ENCODE data around the gene ADAMTS17.

The ADAMTS17 gene

DNA sequence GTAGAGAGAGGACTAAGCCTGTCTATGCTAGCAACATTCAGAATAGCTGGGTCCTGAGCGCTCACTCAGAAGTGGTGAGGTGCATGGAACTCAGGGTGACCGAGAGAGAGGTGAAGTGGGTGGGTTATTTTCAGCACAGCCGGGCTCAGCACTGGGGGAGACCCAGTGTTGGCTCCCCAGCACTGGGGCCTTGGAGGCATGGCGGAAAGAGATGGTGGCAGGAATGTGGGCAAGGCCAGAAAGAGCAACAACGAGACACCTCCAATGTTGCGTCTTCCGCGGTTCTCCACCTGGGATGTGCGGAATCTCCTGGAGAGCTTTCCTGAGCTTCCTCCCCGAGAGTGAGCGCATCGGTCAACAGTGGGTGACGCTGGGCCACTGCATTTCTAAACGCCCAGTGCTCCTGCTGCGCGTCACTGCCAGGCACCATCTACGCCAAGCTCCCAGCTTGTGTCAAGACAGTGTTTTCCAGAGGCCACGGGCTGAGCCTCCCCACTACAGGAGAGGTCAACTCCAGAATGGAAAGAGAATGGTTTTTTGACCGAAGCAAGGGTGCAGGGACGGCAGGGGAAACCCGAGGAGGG lies 148.4 kb downstream of the ADAMTS17 start:
- in situ Hi-C loops (cut with HindIII; ENCODE audit: low pct_ligation_motif_present, low pct_unique_long_range_greater_than_20kb, low sequenced_read_pairs) = no loop called here
- DNase-seq = no peak

DNA sequence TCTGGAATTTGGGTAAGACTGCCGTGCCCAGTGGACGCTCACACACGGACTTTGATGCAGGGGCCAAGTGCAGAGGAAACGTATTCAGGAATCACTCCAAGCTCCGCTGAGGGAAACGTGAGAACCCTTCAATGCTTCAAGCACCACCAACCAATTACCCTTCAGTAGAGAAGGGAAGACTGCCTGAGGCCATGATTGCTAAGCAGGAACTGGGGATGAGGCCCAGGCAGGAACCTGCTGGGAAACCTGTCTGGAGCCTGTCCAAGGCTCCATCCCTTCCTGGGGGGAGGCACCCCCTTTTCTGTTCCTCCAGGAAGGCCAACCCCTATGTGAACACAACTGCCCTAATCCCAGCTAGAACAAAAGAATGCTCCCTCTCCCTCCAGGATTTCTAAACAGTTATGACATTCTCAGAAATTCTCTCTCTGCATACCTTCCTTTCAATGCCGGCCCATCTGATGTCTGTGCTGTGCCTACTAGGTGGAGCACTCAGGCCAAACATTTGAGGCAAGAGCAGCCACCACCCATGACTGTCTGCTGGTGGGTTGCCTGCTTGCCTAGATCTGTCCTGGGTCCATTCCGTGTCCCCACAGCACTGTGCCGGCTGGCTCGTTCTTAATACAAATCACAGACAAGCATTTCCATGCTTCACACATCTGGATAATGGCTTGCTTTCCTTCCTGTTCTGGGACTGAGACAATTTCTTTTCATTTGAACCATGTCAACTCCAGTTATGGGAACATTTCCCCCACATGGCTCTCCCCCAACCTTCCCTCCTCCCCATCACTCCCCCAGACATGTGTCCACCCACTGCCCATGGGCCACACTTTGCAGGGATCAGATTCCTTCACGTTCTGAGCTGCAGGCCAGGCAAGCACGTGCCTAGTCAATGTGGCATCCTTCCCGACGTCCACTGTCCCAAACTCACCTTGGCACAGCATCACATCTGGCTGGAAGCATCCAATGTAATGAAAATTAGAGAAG lies 149.4 kb downstream of the ADAMTS17 start:
- in situ Hi-C loops (cut with HindIII; ENCODE audit: low pct_ligation_motif_present, low pct_unique_long_range_greater_than_20kb, low sequenced_read_pairs) = no loop called here
- DNase-seq = no peak

DNA sequence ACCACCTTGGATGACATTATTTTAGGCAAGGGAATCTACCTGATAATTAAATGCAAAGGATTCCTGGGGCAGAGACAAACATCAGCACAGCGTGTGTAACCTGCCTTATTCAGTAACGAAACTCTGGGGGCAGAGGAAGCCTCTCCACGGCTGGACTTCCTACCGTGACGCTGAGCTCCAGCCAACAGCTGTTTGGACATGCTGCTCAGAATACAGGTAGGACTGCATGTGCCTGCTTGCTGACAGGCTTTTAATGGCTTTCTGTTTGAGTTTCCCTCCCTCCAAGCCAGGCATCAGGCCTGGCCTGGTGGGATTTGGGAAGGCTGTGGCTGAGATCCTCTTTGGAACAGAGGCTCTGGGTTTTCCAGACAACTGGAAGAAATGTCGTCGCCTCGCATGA lies 150.6 kb downstream of the ADAMTS17 start:
- DNase-seq = no peak
- in situ Hi-C loops (cut with HindIII; ENCODE audit: low pct_ligation_motif_present, low pct_unique_long_range_greater_than_20kb, low sequenced_read_pairs) = no loop called here

DNA sequence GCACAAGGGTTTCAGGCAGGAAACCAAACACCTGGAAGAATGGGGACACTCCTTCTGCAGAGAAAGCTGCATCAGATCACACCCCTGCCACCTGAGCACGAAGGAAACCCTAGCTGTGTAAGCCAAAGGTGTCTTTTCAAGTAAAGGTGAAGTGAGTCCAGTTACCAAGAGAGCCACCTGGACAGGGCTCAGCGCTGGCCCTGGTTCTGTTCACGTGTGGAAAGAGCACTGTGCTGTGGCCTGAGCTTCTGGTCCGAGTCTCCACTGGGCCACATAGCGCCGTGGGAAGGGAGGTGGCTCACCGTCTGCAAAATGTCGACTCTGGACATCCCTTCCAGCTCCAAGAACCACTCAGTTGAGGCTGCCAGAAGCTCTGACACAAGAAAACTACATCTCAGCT lies 151.1 kb downstream of the ADAMTS17 start:
- no peak for DNase-seq
- in situ Hi-C loops (cut with HindIII; ENCODE audit: low pct_ligation_motif_present, low pct_unique_long_range_greater_than_20kb, low sequenced_read_pairs) = no loop called here

DNA sequence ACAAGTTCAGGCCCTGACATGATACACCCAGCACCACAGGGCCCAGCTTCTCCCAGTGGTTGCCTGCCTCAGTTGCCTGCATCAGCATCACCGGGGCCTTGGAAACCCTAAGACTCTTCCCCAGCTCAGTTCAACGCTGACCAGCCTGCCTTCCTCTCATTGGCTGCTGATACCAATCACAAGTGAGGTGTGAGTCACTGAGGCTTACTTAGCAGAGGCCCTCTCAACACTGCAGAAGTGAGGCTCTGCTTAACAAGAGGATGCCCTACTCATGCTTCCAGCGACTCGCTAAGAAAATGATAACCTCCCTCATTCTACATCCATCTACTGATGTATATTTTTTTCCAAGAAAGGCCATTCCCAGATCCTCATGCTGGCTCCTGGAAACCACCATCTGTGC lies 151.9 kb downstream of the ADAMTS17 start:
- DNase-seq = no peak
- in situ Hi-C loops (cut with HindIII; ENCODE audit: low pct_ligation_motif_present, low pct_unique_long_range_greater_than_20kb, low sequenced_read_pairs) = no loop called here

DNA sequence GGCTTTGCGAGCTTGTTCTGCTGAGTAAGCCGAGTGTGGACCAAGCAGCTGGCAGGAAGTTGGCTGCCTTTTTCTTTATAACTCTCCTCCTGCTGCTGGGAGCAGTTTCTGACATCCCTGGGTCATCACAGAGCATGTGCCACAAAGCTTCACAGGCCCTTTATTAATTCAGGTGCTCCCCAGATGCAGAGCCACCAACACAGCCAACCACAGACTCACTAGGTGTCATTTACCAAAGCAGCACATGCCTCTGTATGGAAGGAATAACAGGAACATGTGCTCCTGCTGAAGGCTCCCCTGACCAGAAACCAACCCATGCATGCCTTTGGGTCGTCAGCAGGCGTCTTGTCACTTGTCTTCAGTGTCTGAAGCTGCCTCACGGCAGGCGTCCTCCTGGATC lies 152.5 kb downstream of the ADAMTS17 start:
- DNase-seq = no peak
- in situ Hi-C loops (cut with HindIII; ENCODE audit: low pct_ligation_motif_present, low pct_unique_long_range_greater_than_20kb, low sequenced_read_pairs) = no loop called here

DNA sequence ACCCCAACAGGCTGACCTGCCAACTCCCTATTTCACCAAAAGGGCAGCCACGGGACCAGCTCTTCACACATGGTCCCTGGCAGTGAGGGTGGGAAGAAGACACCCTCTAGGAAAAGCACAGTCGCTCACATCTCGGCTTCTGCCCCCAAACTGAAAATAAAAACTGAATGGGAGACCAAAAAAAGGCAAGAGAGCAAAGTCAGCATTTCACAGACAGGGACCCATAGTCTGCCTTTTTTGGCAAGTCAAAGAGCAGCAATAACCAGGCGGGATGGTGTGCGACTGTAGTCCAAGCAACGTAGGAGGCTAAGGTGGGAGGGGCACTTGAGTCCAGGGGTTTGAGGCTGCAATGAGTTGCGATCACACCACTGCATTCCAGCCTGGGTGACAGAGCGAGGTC lies 154.1 kb downstream of the ADAMTS17 start:
- no peak for DNase-seq
- in situ Hi-C loops (cut with HindIII; ENCODE audit: low pct_ligation_motif_present, low pct_unique_long_range_greater_than_20kb, low sequenced_read_pairs) = no loop called here

DNA sequence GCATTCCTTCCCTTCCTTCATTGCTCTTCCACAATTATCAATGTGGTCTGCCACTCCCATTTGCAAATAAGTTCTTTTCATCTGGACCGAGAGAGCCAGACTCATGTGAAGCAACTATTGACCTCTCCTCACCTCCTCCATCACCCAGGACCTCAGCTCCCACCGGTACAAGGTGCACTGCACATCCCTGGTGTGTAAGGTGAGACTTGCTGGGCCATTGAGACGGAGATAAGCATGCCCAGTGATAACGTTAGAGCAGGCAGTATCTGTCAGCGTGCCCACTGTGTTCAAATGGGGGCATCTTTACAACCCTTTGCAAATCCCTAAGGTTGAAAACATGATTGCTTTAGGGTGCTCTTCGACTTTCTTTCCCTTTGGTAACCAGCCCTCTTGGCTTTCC lies 154.8 kb downstream of the ADAMTS17 start:
- no peak for DNase-seq
- in situ Hi-C loops (cut with HindIII; ENCODE audit: low pct_ligation_motif_present, low pct_unique_long_range_greater_than_20kb, low sequenced_read_pairs) = no loop called here

DNA sequence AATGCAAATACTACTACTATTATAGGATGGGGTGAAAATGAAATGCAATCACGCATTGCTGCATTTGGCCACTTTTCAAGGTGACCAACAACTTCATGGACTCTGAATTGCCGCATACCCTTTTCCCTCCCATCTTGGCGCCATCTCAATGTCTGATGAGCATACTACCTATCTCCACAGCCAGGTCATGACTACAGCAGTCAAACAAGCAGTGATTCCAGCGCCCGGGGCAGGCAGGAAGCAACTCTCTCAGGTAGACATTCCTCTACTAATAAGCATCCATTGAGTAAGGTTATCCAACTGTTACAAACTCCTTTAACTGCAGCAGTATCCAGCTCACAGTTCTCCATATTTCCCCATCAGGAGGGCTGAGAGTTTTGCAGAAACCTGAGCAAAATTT lies 155.4 kb downstream of the ADAMTS17 start:
- in situ Hi-C loops (cut with HindIII; ENCODE audit: low pct_ligation_motif_present, low pct_unique_long_range_greater_than_20kb, low sequenced_read_pairs) = no loop called here
- DNase-seq = no peak

DNA sequence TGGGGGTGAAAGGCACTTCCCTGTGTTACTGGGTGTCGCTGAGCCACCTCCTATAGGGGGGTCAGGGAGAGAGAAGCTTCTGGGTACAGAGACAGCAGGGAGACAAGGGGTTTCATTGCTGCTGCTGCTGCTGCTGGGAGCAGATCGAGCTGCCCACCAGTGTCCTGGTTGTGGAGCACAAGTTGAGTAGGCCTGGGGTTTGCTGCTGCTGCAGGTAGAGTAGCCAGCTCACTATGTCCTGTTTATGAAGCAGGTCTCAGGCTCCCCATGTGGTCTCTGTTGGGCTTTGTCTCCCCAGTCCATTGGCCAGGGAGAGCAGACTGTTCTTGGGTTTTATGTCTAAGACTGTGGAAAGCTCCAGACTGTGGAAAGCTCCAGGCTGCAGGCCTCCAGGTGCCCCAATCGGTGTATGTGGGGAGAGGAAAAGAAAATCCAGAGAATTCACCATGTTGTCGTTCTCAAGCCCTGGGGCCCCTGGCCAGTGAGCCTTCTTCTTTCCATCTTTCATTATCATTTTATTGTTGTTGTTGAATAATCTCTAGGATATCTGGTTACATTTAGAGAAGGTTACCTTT lies 157.8 kb downstream of the ADAMTS17 start:
- no peak for DNase-seq
- in situ Hi-C loops (cut with HindIII; ENCODE audit: low pct_ligation_motif_present, low pct_unique_long_range_greater_than_20kb, low sequenced_read_pairs) = no loop called here

DNA sequence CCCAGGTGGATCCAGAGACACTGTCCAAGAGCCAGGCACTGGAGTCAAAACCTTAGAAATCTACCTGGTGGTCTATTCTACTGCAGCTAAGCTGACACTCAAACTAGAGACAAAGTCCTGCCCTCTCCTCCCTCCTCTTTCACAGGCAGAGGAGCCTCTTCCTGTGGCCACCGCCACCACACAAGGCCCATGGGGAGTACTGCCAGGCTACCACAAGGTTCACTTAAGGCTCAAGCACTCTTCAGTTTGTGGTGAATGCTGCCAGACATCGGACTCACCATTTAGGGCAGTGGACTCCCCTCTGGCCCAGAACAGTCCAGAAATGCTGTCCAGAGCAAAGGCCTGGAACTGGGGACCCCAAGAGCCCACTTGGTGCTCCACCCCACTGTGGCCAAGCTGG lies 160.9 kb downstream of the ADAMTS17 start:
- in situ Hi-C loops (cut with HindIII; ENCODE audit: low pct_ligation_motif_present, low pct_unique_long_range_greater_than_20kb, low sequenced_read_pairs) = no loop called here
- no peak for DNase-seq

DNA sequence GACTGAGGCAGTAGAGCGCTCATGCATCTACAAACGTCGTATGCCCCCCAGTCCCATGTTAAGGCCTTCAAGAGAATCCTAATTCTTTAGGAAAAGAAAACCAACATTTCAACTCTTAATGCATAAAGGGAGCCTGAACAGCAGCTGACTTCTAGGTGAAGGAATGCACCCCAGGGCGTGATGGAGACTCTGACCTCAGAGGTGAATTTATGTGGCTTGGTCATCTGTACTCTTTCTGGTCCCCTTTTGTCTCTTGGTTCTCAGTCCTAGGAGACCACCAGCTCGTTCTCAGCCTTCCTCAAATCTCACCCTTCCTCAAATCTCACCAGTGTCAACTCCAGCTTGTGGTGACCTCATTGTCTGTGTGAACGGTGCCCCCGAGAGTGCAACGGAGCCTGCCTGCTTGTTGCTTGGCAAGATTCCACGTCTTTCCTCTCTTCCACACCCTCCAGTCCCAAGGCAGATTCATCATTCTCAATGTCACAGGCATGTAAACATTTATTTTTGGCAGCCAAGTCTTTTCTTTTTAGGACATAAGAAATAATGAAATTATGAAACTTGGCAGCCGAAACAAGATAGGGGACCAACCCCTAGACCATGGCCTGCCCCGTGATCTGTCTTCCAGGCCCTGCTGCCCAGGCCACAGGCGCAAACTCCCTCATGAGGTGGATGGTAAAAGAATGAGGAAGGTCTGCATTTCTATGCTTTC lies 166.2 kb downstream of the ADAMTS17 start:
- in situ Hi-C loops (cut with HindIII; ENCODE audit: low pct_ligation_motif_present, low pct_unique_long_range_greater_than_20kb, low sequenced_read_pairs) = no loop called here
- no peak for DNase-seq

DNA sequence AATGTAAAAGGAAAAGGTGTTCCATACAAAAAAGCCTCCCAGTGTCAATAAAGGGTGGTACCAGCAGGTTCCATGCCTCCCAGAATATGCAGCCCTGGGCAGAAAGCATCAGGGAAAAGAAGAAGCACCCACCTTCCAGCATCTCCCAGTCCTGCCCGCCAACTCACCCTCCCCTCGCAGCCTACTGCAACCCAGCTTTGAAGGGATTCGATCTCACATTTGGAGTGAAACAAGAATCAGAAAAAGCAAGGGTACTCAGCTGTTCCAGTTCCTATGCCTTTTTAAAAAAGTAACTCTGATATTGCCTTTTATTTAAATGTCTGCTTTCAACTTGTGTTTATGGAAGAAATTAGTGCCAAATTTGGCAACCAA lies 166.9 kb downstream of the ADAMTS17 start:
- in situ Hi-C loops (cut with HindIII; ENCODE audit: low pct_ligation_motif_present, low pct_unique_long_range_greater_than_20kb, low sequenced_read_pairs) = no loop called here
- DNase-seq = no peak

DNA sequence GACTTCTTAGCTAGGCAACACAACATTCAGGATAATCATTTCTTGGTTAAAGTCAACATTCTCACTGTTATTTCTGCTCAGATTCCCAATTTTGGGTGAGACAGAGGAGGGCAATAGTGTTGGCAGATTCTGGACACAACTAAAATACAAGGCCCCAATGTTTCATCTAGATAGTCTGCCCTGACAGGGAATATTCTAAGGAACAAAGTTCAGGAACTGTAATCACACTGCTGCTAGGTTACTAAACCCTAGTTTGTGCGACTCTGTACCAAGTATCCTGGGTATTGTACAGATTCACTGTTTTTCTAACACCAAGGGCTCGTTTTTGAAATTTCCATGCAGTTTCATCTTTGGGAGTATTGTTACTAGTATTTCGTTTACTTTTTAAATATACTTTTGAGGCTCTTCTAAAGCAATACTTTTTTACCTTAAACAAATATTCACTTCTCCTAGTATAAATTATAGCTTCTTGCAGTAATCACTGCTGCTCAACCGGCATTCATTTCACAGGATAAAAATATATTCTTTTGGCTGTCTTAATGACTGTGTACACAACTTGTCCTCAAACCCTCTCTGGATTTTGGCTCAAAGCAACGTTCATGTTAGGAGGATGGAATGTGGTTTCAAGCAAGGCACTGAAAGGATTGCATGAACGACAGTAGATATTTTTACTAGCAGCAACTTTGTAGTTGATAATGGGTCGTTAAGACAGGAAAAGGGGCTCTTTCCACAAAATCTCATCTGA lies 167.4 kb downstream of the ADAMTS17 start:
- DNase-seq = no peak
- in situ Hi-C loops (cut with HindIII; ENCODE audit: low pct_ligation_motif_present, low pct_unique_long_range_greater_than_20kb, low sequenced_read_pairs) = no loop called here

DNA sequence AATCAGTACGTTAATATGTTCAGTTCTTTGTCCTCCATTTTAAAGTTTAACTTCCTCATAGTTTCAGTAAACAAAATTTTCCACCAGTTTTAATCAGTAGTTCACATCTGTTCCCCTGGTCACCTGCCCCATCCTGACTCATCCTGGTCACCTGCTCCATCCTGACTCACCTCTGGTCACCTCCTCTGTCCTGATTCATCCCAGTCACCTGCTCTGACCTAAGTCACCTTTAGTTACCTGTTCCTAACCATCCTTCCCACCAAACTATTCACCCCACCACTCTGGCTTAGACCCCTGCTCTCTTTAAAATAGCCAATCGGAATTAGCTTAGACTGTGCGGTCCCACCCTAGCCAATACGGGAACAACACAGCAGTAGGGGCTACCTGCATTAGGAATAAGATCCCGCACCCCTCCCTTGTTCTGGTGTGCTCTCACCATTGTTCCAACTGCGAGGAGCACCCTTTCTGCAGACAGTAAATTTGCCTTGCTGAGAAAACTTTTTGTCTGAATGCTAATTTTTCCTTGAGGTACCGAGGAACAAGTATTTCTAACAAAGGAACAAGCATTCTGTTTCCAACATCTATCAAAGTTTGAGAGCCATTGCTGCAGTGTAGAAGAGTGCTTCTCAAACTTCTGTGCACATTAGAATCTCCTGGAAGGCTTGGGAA lies 169.3 kb downstream of the ADAMTS17 start:
- DNase-seq = no peak
- in situ Hi-C loops (cut with HindIII; ENCODE audit: low pct_ligation_motif_present, low pct_unique_long_range_greater_than_20kb, low sequenced_read_pairs) = no loop called here

DNA sequence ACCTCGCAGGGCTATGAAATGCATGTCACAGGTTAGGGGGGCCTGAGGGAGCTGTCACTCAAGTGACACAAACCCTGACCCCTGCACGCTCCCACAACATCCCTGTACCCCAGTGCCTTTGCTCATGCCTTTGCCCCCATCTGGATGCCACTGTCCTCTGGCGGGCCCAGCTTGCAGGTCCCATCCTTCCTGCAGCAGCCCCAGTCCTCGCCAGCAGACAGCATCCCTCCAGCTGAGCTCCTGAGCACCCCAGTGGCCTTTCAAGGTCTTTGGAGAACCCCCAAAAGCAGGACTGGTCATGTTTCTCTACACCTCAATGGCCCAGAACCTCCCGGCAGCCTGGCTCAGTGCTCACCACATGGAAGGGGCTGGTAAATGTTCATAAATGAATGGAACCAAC lies 170.4 kb downstream of the ADAMTS17 start:
- DNase-seq = no peak
- in situ Hi-C loops (cut with HindIII; ENCODE audit: low pct_ligation_motif_present, low pct_unique_long_range_greater_than_20kb, low sequenced_read_pairs) = no loop called here

DNA sequence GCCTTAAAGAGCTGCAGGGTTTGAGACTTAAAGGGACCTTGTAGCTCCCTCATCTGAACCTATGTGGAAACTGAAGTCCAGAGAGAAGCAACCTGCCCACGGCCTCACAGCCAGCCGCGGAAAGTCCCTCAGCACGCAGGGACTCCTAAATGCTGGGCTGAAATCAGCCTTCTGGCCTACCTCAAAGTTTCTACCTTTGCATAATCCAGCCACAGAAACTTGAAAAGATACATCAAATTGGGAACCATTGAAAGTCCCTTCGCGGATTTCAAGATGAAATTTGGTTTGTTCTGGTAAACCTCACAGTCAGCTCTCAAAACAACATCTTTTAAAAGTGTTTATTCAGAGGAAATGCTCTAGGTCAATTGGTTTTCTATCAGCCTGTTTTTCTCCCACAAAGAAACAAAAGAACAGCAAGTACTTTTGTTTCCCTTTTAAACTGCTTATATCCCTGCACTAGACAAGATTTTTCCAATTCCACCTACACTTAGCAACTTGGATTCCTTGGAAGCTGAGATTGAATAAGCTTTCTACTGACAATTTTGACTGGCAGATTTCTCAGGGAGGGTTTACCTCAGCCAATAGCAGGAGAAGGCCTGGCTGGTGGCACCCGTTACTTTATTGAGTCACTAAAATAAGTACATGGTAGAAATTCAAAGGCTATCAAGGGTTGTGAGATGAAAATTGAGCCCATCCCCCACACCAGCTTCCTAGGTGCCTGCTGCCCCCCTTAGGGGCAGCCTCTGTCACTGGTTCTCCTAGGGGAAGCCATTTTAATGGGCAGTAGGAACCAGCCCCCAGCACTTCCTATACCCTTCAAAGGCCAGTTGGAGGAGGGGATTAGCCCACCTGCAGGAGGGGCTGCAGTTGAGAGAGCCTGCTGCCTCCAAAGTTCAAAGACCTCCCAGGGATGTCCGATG lies 171.2 kb downstream of the ADAMTS17 start:
- no peak for DNase-seq
- in situ Hi-C loops (cut with HindIII; ENCODE audit: low pct_ligation_motif_present, low pct_unique_long_range_greater_than_20kb, low sequenced_read_pairs) = no loop called here
